Body of pancreas (tissue), 4 donors: ENCODE results near the gene EGFLAM.

Source experiments
- POLR2A ChIP-seq, 3 donors: fragments of 450-650 bp; IDR thresholded peaks; one replicate each; pipeline ENCODE4 v1.6.1; 2016; ENCODE audit warnings: antibody characterized with exemption in 3 of 3, mild to moderate bottlenecking in 2 of 3
- TF ChIP-seq, protein P1 (sequence below), 7 experiments: fragments of 450-650 bp in 4 of 7; fragments of 200-600 bp in 3 of 7; sonication (generic) in 3 of 7; IDR thresholded peaks; one replicate each; pipeline ENCODE4 v1.5.1; 2016 to 2019; ENCODE audit warnings: antibody characterized with exemption in 7 of 7

DNA sequence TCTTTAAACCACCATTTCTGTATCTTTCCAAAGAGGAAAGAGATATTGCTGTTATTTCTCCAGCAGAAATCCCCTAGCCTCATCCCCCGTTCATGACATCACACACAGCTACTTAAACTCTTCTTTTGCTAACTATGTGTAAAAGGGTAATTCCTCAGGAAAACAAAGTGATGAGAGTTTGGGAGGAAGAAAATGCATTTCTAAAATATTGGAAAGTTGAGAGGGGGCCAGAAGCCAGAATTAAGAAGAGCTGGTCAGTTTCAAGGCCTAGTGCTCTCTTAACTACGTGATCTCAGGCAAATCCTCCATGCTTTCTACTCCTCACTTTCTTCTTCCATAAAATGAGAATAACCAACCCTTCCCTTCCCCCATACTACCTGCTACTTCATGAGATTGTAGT is 188.7 kb downstream of the EGFLAM start:
- TF ChIP-seq, protein P1, sequence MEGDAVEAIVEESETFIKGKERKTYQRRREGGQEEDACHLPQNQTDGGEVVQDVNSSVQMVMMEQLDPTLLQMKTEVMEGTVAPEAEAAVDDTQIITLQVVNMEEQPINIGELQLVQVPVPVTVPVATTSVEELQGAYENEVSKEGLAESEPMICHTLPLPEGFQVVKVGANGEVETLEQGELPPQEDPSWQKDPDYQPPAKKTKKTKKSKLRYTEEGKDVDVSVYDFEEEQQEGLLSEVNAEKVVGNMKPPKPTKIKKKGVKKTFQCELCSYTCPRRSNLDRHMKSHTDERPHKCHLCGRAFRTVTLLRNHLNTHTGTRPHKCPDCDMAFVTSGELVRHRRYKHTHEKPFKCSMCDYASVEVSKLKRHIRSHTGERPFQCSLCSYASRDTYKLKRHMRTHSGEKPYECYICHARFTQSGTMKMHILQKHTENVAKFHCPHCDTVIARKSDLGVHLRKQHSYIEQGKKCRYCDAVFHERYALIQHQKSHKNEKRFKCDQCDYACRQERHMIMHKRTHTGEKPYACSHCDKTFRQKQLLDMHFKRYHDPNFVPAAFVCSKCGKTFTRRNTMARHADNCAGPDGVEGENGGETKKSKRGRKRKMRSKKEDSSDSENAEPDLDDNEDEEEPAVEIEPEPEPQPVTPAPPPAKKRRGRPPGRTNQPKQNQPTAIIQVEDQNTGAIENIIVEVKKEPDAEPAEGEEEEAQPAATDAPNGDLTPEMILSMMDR (IDR thresholded peaks at IDR 0.05), result no peak
- no peak for TF ChIP-seq POLR2A (IDR thresholded peaks at IDR 0.05)
